HCT116 (cell line): ENCODE results near the gene MEGF8. TPM values are rescaled to one million over a fixed set of nuclear protein-coding genes. Genes with fewer than 3 reads are reported as not detected.

Experiments
- ATAC-seq: fragments of 200-7000 bp; cut with Tn5 transposase; 2 replicates; pipeline ENCODE4 v1.9.1; 2020; ENCODE audit warnings: mild to moderate bottlenecking, moderate library complexity
- BruUV-seq: library from RNA; stranded (reverse); fragments of 400-500 nt; replicated peaks from 2 replicates; lab custom pipeline; 2021; lab: Mats Ljungman, UMichigan
- CTCF ChIA-PET: fragments of 300-600 bp; sonication (Branson Sonifier 250); formaldehyde crosslinking; loops from one replicate; lab custom pipeline; 2021; ENCODE audit warnings: antibody characterized with exemption; lab: Charles Lee
- POLR2A ChIA-PET: fragments of 300-600, 350-600 bp; sonication (Branson Sonifier 250); formaldehyde crosslinking; loops from one replicate; lab custom pipeline; 2021; ENCODE audit warnings: antibody characterized with exemption; lab: Charles Lee
- RAD21 ChIA-PET, 2 experiments: fragments of 300-600 bp; sonication (Branson Sonifier 250); formaldehyde crosslinking; loops; one replicate each; lab custom pipeline; 2023; ENCODE audit warnings: low total read pairs in 2 of 2; ENCODE audit not compliant: uncharacterized antibody in 2 of 2, unreplicated experiment in 2 of 2, low non-redundant PET in 1 of 2; lab: Charles Lee
- DNase-seq: peaks from one replicate; pipeline ENCODE4 v3.0.0-alpha.2; 2010; ENCODE audit warnings: low read depth, low spot score
- H2AFZ ChIP-seq: fragments of 200-600 bp; shearing (Covaris generic), sonication (generic); 2 replicates; pipeline ENCODE4 v1.6.1; 2017; ENCODE audit warnings: low read depth, mixed run types, mixed read lengths, antibody characterized with exemption, low read length; ENCODE audit not compliant: poor library complexity, severe bottlenecking
- H3K27ac ChIP-seq: 2 replicates; pipeline ENCODE4 v1.5.1; 2012; ENCODE audit warnings: low read depth, low read length
- H3K27me3 ChIP-seq: fragments of 200-600 bp; sonication (generic); 2 replicates; pipeline ENCODE4 v1.6.1; 2016; ENCODE audit warnings: mixed run types, low read length, mixed read lengths; ENCODE audit not compliant: insufficient read depth
- H3K36me3 ChIP-seq, 2 experiments: fragments of 200-500 bp in 1 of 2; fragments of 200-600 bp in 1 of 2; sonication (Bioruptor generic) in 1 of 2; sonication (generic) in 1 of 2; 2 replicates each; pipeline versions ENCODE4 v1.5.1 to v1.6.1; 2014 to 2016; ENCODE audit warnings: low read length in 2 of 2, inconsistent platforms in 1 of 2, mixed read lengths in 1 of 2, mixed run types in 1 of 2; ENCODE audit not compliant: insufficient read depth in 2 of 2, control insufficient read depth in 1 of 2
- H3K4me1 ChIP-seq, 2 experiments: fragments of 200-600 bp in 1 of 2; sonication (generic) in 1 of 2; 2 replicates each; pipeline versions ENCODE4 v1.5.1 to v1.6.1; 2012 to 2017; ENCODE audit warnings: low read length in 2 of 2, inconsistent platforms in 1 of 2, mild to moderate bottlenecking in 1 of 2, mixed read lengths in 1 of 2, mixed run types in 1 of 2, moderate library complexity in 1 of 2; ENCODE audit not compliant: insufficient read depth in 2 of 2, control insufficient read depth in 1 of 2
- H3K4me2 ChIP-seq: fragments of 200-600 bp; sonication (generic); 2 replicates; pipeline ENCODE4 v1.6.1; 2017; ENCODE audit warnings: mixed run types, low read length, mixed read lengths
- H3K4me3 ChIP-seq, 2 experiments: fragments of 200-600 bp in 1 of 2; sonication (generic) in 1 of 2; replicated peaks in 1 of 2; 2 replicates each; pipeline ENCODE4 v1.5.1; 2011 to 2016; ENCODE audit warnings: low read length in 2 of 2, control low read depth in 1 of 2, low read depth in 1 of 2, mild to moderate bottlenecking in 1 of 2, mixed read lengths in 1 of 2, mixed run types in 1 of 2
- H3K79me2 ChIP-seq: fragments of 200-600 bp; sonication (generic); 2 replicates; pipeline ENCODE4 v1.6.1; 2017; ENCODE audit warnings: mild to moderate bottlenecking, mixed run types, low read length, moderate library complexity, mixed read lengths; ENCODE audit not compliant: insufficient read depth
- H3K9ac ChIP-seq: fragments of 200-600 bp; sonication (generic); 2 replicates; pipeline ENCODE4 v1.6.1; 2016; ENCODE audit warnings: low read length, mixed read lengths
- H3K9me2 ChIP-seq: fragments of 200-600 bp; sonication (generic), shearing (Covaris generic); 2 replicates; pipeline ENCODE4 v1.6.1; 2017; ENCODE audit warnings: mixed run types, mild to moderate bottlenecking, moderate library complexity; ENCODE audit not compliant: insufficient read depth
- H3K9me3 ChIP-seq, 2 experiments: fragments of 200-500 bp in 1 of 2; fragments of 200-600 bp in 1 of 2; sonication (Bioruptor generic) in 1 of 2; sonication (generic) in 1 of 2; 2 replicates each; pipeline ENCODE4 v1.6.1; 2014 to 2017; ENCODE audit warnings: low read length in 2 of 2, mixed read lengths in 2 of 2, inconsistent platforms in 1 of 2, low read depth in 1 of 2, mild to moderate bottlenecking in 1 of 2, mixed run types in 1 of 2, moderate library complexity in 1 of 2; ENCODE audit not compliant: control insufficient read depth in 1 of 2, insufficient read depth in 1 of 2
- H4K20me1 ChIP-seq: fragments of 200-600 bp; sonication (generic), shearing (Covaris generic); 2 replicates; pipeline ENCODE4 v1.6.1; 2017; ENCODE audit warnings: mixed run types, mild to moderate bottlenecking, moderate library complexity; ENCODE audit not compliant: insufficient read depth
- CBX3 ChIP-seq: IDR thresholded peaks from 2 replicates; pipeline ENCODE4 v1.6.1; 2012; ENCODE audit warnings: low read depth
- CEBPB ChIP-seq: IDR thresholded peaks from 2 replicates; pipeline ENCODE4 v1.6.1; 2012; ENCODE audit warnings: low read depth
- CTCF ChIP-seq, 3 experiments: fragments of 200-600 bp in 1 of 3; sonication (generic) in 1 of 3; IDR thresholded peaks in 2 of 3; conservative IDR thresholded peaks in 1 of 3; 2 replicates each; pipeline ENCODE4 v1.5.1; 2012 to 2017; ENCODE audit warnings: low read depth in 2 of 3, low read length in 2 of 3, antibody characterized with exemption in 1 of 3, borderline replicate concordance in 1 of 3, control low read depth in 1 of 3, mild to moderate bottlenecking in 1 of 3, mixed read lengths in 1 of 3, mixed run types in 1 of 3, moderate library complexity in 1 of 3; ENCODE audit not compliant: insufficient read depth in 1 of 3
- ELF1 ChIP-seq: IDR thresholded peaks from 2 replicates; pipeline ENCODE4 v1.6.1; 2012; ENCODE audit warnings: low read depth, borderline replicate concordance
- EZH2phosphoT487 ChIP-seq: fragments of 200-600 bp; IDR thresholded peaks from 2 replicates; pipeline ENCODE4 v1.6.1; 2018; ENCODE audit warnings: antibody characterized with exemption, borderline replicate concordance
- FOSL1 ChIP-seq: IDR thresholded peaks from 2 replicates; pipeline ENCODE4 v1.6.1; 2012; ENCODE audit warnings: low read depth
- JUND ChIP-seq: IDR thresholded peaks from 2 replicates; pipeline ENCODE4 v1.6.1; 2012
- MAX ChIP-seq: IDR thresholded peaks from 2 replicates; pipeline ENCODE4 v1.6.1; 2012
- POLR2A ChIP-seq: IDR thresholded peaks from 2 replicates; pipeline ENCODE4 v1.7.0; 2011; ENCODE audit warnings: borderline replicate concordance; ENCODE audit not compliant: insufficient read depth, insufficient read length; ENCODE audit errors: extremely low read depth
- POLR2AphosphoS5 ChIP-seq: IDR thresholded peaks from 2 replicates; pipeline ENCODE4 v1.6.1; 2011; ENCODE audit warnings: mild to moderate bottlenecking, low read depth, low read length, moderate library complexity
- RAD21 ChIP-seq: IDR thresholded peaks from 2 replicates; pipeline ENCODE4 v1.6.1; 2012; ENCODE audit warnings: low read depth, mild to moderate bottlenecking
- ZBTB33 ChIP-seq: IDR thresholded peaks from 2 replicates; pipeline ENCODE4 v1.6.1; 2011; ENCODE audit warnings: mild to moderate bottlenecking, low read length, moderate library complexity; ENCODE audit not compliant: insufficient replicate concordance; ENCODE audit errors: extremely low read depth
- ZNF274 ChIP-seq: fragments of 200-500 bp; sonication (Bioruptor generic); IDR thresholded peaks from 2 replicates; pipeline ENCODE4 v1.6.1; 2014; ENCODE audit warnings: mild to moderate bottlenecking, low read depth, low read length, inconsistent platforms
- intact Hi-C: fragments of 100-400 bp; cut with micrococcal nuclease; formaldehyde crosslinking; loops from 2 replicates; pipeline ENCODE4 v1.10.0; 2022
- total RNA-seq: library from RNA; stranded (reverse); gene quantifications from one replicate; pipeline ENCODE4 v1.2.1, GENCODE V29; 2021; ENCODE audit not compliant: unreplicated experiment

The MEGF8 gene
- total RNA-seq, 1 experiment from 2014 or later, result 24.0 TPM

- Histone ChIP-seq H3K27me3 (no peaks in the 10 kb centered on the region), H3K9me2 (no peaks in the 10 kb centered on the region), H4K20me1 (no peaks in the 10 kb centered on the region), H2AFZ (no peak overlapping the region), H3K4me2 (no peak overlapping the region), H3K4me1 (no peaks in the 10 kb centered on the region), H3K79me2 (no peaks in the 10 kb centered on the region), H3K9me3 (no peaks in the 10 kb centered on the region), H3K9ac (no peak overlapping the region), H3K4me3 (no peak overlapping the region)
- ChIA-PET CTCF (no interaction called here), POLR2A (no interaction called here)
- DNase-seq (no peak), ATAC-seq (no peak)
- BruUV-seq, result no TSS peak
- no peak; the same call in 1 of the 2 replicates for TF ChIP-seq CEBPB
- no peak for TF ChIP-seq POLR2A
- TF ChIP-seq EZH2phosphoT487, result no peak
- no peak for TF ChIP-seq POLR2AphosphoS5
- no peak for TF ChIP-seq MAX
- TF ChIP-seq FOSL1, result no peak
- TF ChIP-seq RAD21, result no peak
- no peak for TF ChIP-seq JUND
- TF ChIP-seq CBX3, result no peak
- no peak for TF ChIP-seq ZNF274
- no peak for TF ChIP-seq ELF1
- no peak for TF ChIP-seq ZBTB33
- no peak for TF ChIP-seq CTCF (IDR thresholded peaks at IDR 0.05 in 2 of 3, conservative IDR thresholded peaks at IDR 0.05 in 1 of 3; ENCODE audit: borderline replicate concordance in 1 of 3, insufficient read depth in 1 of 3, low read depth in 2 of 3, low read length in 2 of 3)
- TF ChIP-seq, all 23 proteins: peak for 0
- intact Hi-C loops, result no loop called here
- Histone ChIP-seq H3K36me3 (no peaks in the 10 kb centered on the region; a peak in 1 of 4 replicates), H3K27ac (no peak overlapping the region)
- RAD21 ChIA-PET, result no interaction called here
Measured at GRCh38 chr19:42345191-42345812, 19.9 kb downstream of the MEGF8 start.
